HL-60 (cell line): ENCODE data around the gene GMDS.

Experiments used
- DNase-seq, 2 experiments: peaks; one replicate each; pipeline ENCODE4 v3.0.0-alpha.2; 2010 to 2020; ENCODE audit warnings: low read depth in 1 of 2, low spot score in 1 of 2
- H3K27ac ChIP-seq: fragments of 250-450 bp; sonication (Bioruptor Pico); replicated peaks from 2 replicates; pipeline ENCODE4 v1.5.1; 2020; ENCODE audit warnings: mild to moderate bottlenecking, moderate library complexity
- H3K27me3 ChIP-seq: fragments of 250-450 bp; sonication (Bioruptor Pico); 2 replicates; pipeline ENCODE4 v1.5.1; 2021; ENCODE audit warnings: mild to moderate bottlenecking, moderate library complexity; ENCODE audit not compliant: insufficient read depth, poor library complexity, severe bottlenecking
- H3K4me3 ChIP-seq: replicated peaks from 2 replicates; pipeline ENCODE4 v1.5.1; 2011; ENCODE audit warnings: mild to moderate bottlenecking, control low read depth, low read length; ENCODE audit not compliant: insufficient read depth
- CTCF ChIP-seq: IDR thresholded peaks from one replicate; pipeline ENCODE4 v1.5.1; 2011; ENCODE audit warnings: low read length, control low read depth, inconsistent platforms; ENCODE audit not compliant: insufficient read depth
- GABPA ChIP-seq: IDR thresholded peaks from 2 replicates; pipeline ENCODE4 v1.6.1; 2012; ENCODE audit warnings: low read depth
- POLR2AphosphoS5 ChIP-seq: IDR thresholded peaks from 2 replicates; pipeline ENCODE4 v1.6.1; 2012; ENCODE audit warnings: low read depth
- REST ChIP-seq: IDR thresholded peaks from 2 replicates; pipeline ENCODE4 v1.6.1; 2012; ENCODE audit warnings: low read depth; ENCODE audit not compliant: insufficient replicate concordance
- SPI1 ChIP-seq: IDR thresholded peaks from 2 replicates; pipeline ENCODE4 v1.6.1; 2012; ENCODE audit warnings: low read depth, mild to moderate bottlenecking, borderline replicate concordance

GMDS gene

DNA sequence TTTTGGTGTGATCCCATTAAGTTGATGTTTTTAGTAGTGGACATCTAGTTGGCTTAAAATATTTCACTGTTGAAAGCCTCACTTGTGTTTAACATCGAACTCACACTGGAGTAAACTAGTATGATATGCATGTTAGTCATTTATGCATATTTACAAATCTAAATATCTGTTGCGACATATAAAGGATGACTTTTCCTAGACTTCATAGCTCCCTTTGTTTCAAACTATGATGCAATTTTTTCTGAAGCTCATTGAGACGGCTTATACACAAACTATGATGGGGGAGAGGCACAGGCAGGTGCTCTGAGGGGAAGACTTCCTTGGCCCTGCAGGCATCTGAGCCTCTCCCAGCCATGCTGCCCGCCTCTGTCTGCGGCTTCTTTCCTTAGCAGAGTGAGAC lies 647.5 kb downstream of the GMDS start:
- no peak for DNase-seq
- Histone ChIP-seq H3K27ac (no peak overlapping the region), H3K27me3 (peaks cover 68% of the 10 kb centered on the region), H3K4me3 (no peak overlapping the region)
- TF ChIP-seq POLR2AphosphoS5 = no peak
- TF ChIP-seq CTCF = no peak
- no peak for TF ChIP-seq GABPA
- TF ChIP-seq SPI1 = no peak
- no peak for TF ChIP-seq REST

DNA sequence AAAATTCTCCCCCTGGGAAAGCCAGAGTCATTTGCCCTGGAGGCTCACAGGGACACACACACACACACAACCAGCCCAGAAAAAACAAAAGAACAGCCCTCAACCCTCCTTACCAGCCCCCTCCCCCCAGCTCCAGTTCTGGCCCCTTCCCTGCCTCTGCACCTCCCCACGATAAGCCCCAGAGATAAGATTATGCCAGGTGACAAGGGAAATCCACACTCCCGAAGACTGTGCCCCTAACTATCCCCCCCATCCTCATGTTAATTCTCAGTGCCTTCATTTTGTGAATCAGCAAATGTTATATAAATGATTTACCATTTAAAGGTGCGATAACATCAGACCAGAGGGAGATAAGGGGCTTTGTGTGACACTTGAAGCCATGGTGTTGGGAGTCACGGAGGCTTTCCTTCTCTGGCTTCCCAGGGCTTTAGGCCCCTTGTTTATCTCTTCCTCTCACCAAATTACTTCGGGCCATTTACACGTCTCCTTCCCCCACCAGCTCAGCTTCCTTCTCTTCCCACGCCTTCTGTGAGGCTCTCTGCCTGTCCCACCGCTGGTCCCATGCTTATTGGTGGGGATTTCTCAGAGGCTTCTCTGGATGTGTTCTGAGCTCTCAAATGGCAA lies 648.2 kb downstream of the GMDS start:
- H3K27ac ChIP-seq = no peak overlapping the region
- DNase-seq = no peak
- no peak for TF ChIP-seq CTCF
- no peak for TF ChIP-seq SPI1
- TF ChIP-seq REST = no peak
- H3K27me3 ChIP-seq = peaks cover 64% of the 10 kb centered on the region
- H3K4me3 ChIP-seq = no peak overlapping the region

DNA sequence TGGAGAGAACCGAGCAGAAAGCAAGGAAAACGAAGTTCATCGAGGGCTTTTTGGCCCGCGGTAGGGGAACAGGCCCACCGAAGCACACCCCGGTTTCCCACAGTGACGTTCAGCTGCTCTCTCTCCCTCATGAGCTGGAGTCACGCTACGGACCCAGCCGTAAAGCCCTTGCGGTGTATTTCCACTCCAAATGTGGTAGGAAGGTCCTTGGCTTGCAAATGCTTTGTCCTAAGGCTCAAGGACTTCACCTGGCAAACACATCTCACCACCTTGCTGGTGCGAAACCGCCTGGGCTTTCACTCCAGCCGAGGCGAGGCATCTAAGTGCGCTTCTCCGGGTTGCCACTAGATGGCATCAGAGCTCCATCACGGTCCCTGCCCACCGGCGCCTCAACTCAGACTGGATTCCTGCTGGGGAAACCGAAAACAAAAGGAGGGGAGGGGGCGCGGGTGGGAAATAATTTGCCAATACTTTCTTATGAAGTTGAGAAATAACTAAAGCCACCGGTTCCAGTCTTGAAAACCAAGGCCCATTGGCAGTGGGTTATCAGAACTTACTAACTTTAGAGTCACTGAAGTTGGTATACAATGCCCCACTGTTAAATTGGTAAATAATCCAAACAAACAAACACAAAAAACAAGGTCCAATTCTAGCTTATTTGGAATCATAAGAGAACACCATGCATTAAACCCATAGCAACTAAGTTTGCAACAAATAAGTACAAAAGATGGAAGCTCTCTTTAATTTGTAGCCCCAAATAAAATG lies 649.1 kb downstream of the GMDS start:
- TF ChIP-seq SPI1 = no peak
- peak; percentile 77 for TF ChIP-seq CTCF
- peaks cover 55% of the 10 kb centered on the region for H3K27me3 ChIP-seq
- peak in 1 of 2 experiments; percentile 60 for DNase-seq
- H3K4me3 ChIP-seq = no peak overlapping the region
- H3K27ac ChIP-seq = no peak overlapping the region
